Transverse colon (tissue), 4 donors: ENCODE measurements around the gene KCNQ1OT1. TPM values are rescaled to one million over a fixed set of nuclear protein-coding genes. Genes with fewer than 3 reads are reported as not detected.
"Not testable (repeated sequence)": the region's sequence is repeated elsewhere in the genome, so short reads cannot be mapped to it uniquely, and the experiment has no call there.

ENCODE experiments used
- DNase-seq: peaks from one replicate; pipeline ENCODE4 v3.0.0-alpha.2; 2019
- H3K27ac ChIP-seq, 4 donors: fragments of 200-600 bp; sonication (generic); 2 replicates each; pipeline ENCODE4 v1.5.1; 2016 to 2018; ENCODE audit warnings: inconsistent platforms in 4 of 4
- H3K27me3 ChIP-seq: fragments of 200-600 bp; sonication (generic); 2 replicates; pipeline ENCODE4 v1.5.1; 2017; ENCODE audit warnings: inconsistent platforms
- H3K36me3 ChIP-seq, 4 donors: fragments of 200-600 bp; sonication (generic); 2 replicates each; pipeline ENCODE4 v1.5.1; 2017 to 2019; ENCODE audit warnings: inconsistent platforms in 4 of 4
- H3K4me1 ChIP-seq, 4 donors: fragments of 200-600 bp; sonication (generic); 2 replicates each; pipeline ENCODE4 v1.5.1; 2017 to 2020; ENCODE audit warnings: inconsistent platforms in 4 of 4
- H3K4me3 ChIP-seq, 4 donors: fragments of 200-600 bp; sonication (generic); 1 replicate in 1 of 4; 2 replicates in 3 of 4; pipeline versions ENCODE4 v1.5.1 to v1.6.1; 2017 to 2019; ENCODE audit warnings: inconsistent platforms in 4 of 4
- H3K9me3 ChIP-seq, 2 donors: fragments of 200-600 bp; sonication (generic); 2 replicates each; pipeline ENCODE4 v1.5.1; 2017 to 2019; ENCODE audit warnings: inconsistent platforms in 2 of 2
- CTCF ChIP-seq, 5 experiments: fragments of 200-600 bp in 3 of 5; fragments of 450-650 bp in 2 of 5; sonication (generic) in 3 of 5; IDR thresholded peaks; 1 replicate in 2 of 5; 2 replicates in 3 of 5; pipeline ENCODE4 v1.5.1; 2016 to 2017; ENCODE audit warnings: antibody characterized with exemption in 5 of 5, inconsistent platforms in 3 of 5, mild to moderate bottlenecking in 2 of 5, moderate library complexity in 1 of 5
- EP300 ChIP-seq: sonication (generic); formaldehyde crosslinking; IDR thresholded peaks from one replicate; pipeline ENCODE4 v1.6.1; 2017; ENCODE audit warnings: antibody characterized with exemption, low read depth
- POLR2A ChIP-seq: fragments of 450-650 bp; IDR thresholded peaks from one replicate; pipeline ENCODE4 v1.6.1; 2016; ENCODE audit warnings: antibody characterized with exemption, mild to moderate bottlenecking, moderate library complexity
- POLR2AphosphoS5 ChIP-seq, 3 donors: sonication (generic); formaldehyde crosslinking; IDR thresholded peaks; one replicate each; pipeline ENCODE4 v1.6.1; 2016; ENCODE audit warnings: antibody characterized with exemption in 3 of 3
- WGBS, 2 donors: methylation state at CpG; one replicate each; pipeline ENCODE4 v1.1.5; 2018; ENCODE audit warnings: low coverage in 1 of 2; 5-methylcytosine and 5-hydroxymethylcytosine counted together
- in situ Hi-C, 4 donors: fragments of 200-750 bp; cut with MboI; loops; one replicate each; pipeline versions ENCODE4 v1.15.0 to v1.15.1; 2017; ENCODE audit warnings: low sequenced_read_pairs in 3 of 4, low pct_ligation_motif_present in 1 of 4, low pct_unique_long_range_greater_than_20kb in 1 of 4
- intact Hi-C: fragments of 100-400 bp; cut with DNase I; formaldehyde crosslinking; loops from one replicate; pipeline ENCODE4 v1.15.1; 2023; ENCODE audit warnings: low total_unique reads
- total RNA-seq, 4 donors: library from RNA; depleted of rRNA; stranded (reverse); fragments of >200 nt; gene quantifications; one replicate each; pipeline ENCODE4 v1.1.0, GENCODE V29; 2016

The KCNQ1OT1 gene
- total RNA-seq, 4 donors from 2014 or later, result 1.5 to 5.0 (median 1.9) TPM

- H3K36me3 ChIP-seq, result peaks cover 0 to 7% (median 0%) of the 10 kb centered on the region in 4 donors
- H3K27me3 ChIP-seq, result no peaks in the 10 kb centered on the region
- peaks cover 73 to 94% of the 10 kb centered on the region in 2 donors for H3K9me3 ChIP-seq
- H3K4me3 ChIP-seq, result no peak overlapping the region
- intact Hi-C loops (no loop called here), in situ Hi-C loops (no loop called here)
- TF ChIP-seq CTCF (IDR thresholded peaks at IDR 0.05) (no peak), EP300 (no peak)
- no peak for DNase-seq
- H3K4me1 ChIP-seq, result no peaks in the 10 kb centered on the region
- 95% methylated on average over 4 of the region's 4 CpGs; no CpG with 5 or more reads in 1 of the 2 donors for WGBS, 2 donors
- H3K27ac ChIP-seq, result no peak overlapping the region
Measured at GRCh38 chr11:2644844-2645778, 54.7 kb downstream of the KCNQ1OT1 start.

- in situ Hi-C loops, result no loop called here
- H3K27ac ChIP-seq, result no peak overlapping the region
- 72 to 92% methylated on average over 2 to 3 of the region's 3 CpGs for WGBS, 2 donors
- DNase-seq, result no peak
- TF ChIP-seq EP300, result no peak
- TF ChIP-seq CTCF (IDR thresholded peaks at IDR 0.05), result no peak
- no peak for TF ChIP-seq POLR2AphosphoS5 (IDR thresholded peaks at IDR 0.05)
- TF ChIP-seq POLR2A, result no peak
- peaks cover 70 to 92% of the 10 kb centered on the region in 2 donors for H3K9me3 ChIP-seq
- no peak overlapping the region for H3K4me3 ChIP-seq
- no peaks in the 10 kb centered on the region for H3K4me1 ChIP-seq
- peaks cover 0 to 7% (median 0%) of the 10 kb centered on the region in 4 donors for H3K36me3 ChIP-seq
- H3K27me3 ChIP-seq, result no peaks in the 10 kb centered on the region
- intact Hi-C loops, result no loop called here
Measured at GRCh38 chr11:2643746-2644145, 56.0 kb downstream of the KCNQ1OT1 start.

GRCh38 chr11:2641623-2642022, 58.2 kb downstream of the KCNQ1OT1 start:
- no peak for DNase-seq
- in situ Hi-C loops, result no loop called here
- intact Hi-C loops, result no loop called here
- Histone ChIP-seq H3K9me3 (peaks cover 52 to 72% of the 10 kb centered on the region in 2 donors), H3K4me1 (no peaks in the 10 kb centered on the region), H3K27me3 (no peaks in the 10 kb centered on the region), H3K36me3 (peaks cover 0 to 7% (median 0%) of the 10 kb centered on the region in 4 donors), H3K27ac (no peak overlapping the region), H3K4me3 (no peak overlapping the region)
- WGBS, 2 donors, result 80 to 90% methylated on average over 1 of the region's 1 CpG
- no peak for TF ChIP-seq CTCF (IDR thresholded peaks at IDR 0.05)

GRCh38 chr11:2639763-2640162, 60.0 kb downstream of the KCNQ1OT1 start:
- 95% methylated on average over 13 of the region's 13 CpGs; no CpG with 5 or more reads in 1 of the 2 donors for WGBS, 2 donors
- H3K36me3 ChIP-seq, DNase-seq, H3K27ac ChIP-seq, H3K4me3 ChIP-seq, intact Hi-C loops, in situ Hi-C loops, H3K27me3 ChIP-seq, H3K4me1 ChIP-seq: not testable (repeated sequence)
- H3K9me3 ChIP-seq, result peaks cover 51 to 55% of the 10 kb centered on the region in 2 donors
